ENCODE measurements around the gene FMNL1. TPM values are rescaled to one million over a fixed set of nuclear protein-coding genes. Genes with fewer than 3 reads are reported as not detected.

FMNL1 gene
- total RNA-seq, 4 donors from 2014 or later: 0.22 to 5.2 (median 3.0) TPM

GRCh38 chr17:45190503-45191255 lies 31.0 kb upstream of the FMNL1 start:
- in situ Hi-C loops (cut with MboI; ENCODE audit: low sequenced_read_pairs in 4 of 4): loop anchor here in 1 of 4 donors (10.0 kb wide), 1 partner anchor 56 kb away; the partner anchor contains the start of genes ACBD4 and PLCD3
- no peaks in the 10 kb centered on the region for H3K27me3 ChIP-seq
- DNase-seq (no peak), ATAC-seq (no peak)
- no peak overlapping the region for H3K27ac ChIP-seq
- H3K36me3 ChIP-seq: no peaks in the 10 kb centered on the region
- intact Hi-C loops (cut with DNase I; ENCODE audit: low total_unique reads): loop anchor here (10.0 kb wide), 1 partner anchor 276 kb away; the partner anchor contains the start of gene GFAP
- no peaks in the 10 kb centered on the region for H3K9me3 ChIP-seq
- no peak overlapping the region for H3K4me3 ChIP-seq
- H3K4me1 ChIP-seq: no peaks in the 10 kb centered on the region
- no peak for TF ChIP-seq POLR2A (IDR thresholded peaks at IDR 0.05)
- TF ChIP-seq CTCF (IDR thresholded peaks at IDR 0.05 in 4 of 5, conservative IDR thresholded peaks at IDR 0.05 in 1 of 5): no peak

GRCh38 chr17:45195424-45195823 lies 26.3 kb upstream of the FMNL1 start:
- intact Hi-C loops (cut with DNase I; ENCODE audit: low total_unique reads) (loop anchor here (2.0 to 10.0 kb wide), 2 partner anchors 19 to 281 kb away; partner anchors contain the start of gene GFAP), in situ Hi-C loops (cut with MboI; ENCODE audit: low sequenced_read_pairs in 4 of 4) (loop anchor here (5.0 to 10.0 kb wide), 3 partner anchors 53 to 61 kb away; partner anchors contain the start of genes ACBD4 (in 3 of the 4) and PLCD3 (in 1 of the 4))
- H3K36me3 ChIP-seq: no peaks in the 10 kb centered on the region

GRCh38 chr17:45197108-45197507 lies 24.6 kb upstream of the FMNL1 start:
- Histone ChIP-seq H3K9me3 (no peaks in the 10 kb centered on the region), H3K27me3 (no peaks in the 10 kb centered on the region), H3K27ac (peak overlapping the region in 2 of 4 donors; percentile 60 to 61), H3K4me3 (no peak overlapping the region), H3K4me1 (peaks cover 5 to 6% of the 10 kb centered on the region in 2 donors), H3K36me3 (no peaks in the 10 kb centered on the region)
- TF ChIP-seq POLR2A (IDR thresholded peaks at IDR 0.05): no peak
- no peak for TF ChIP-seq CTCF (IDR thresholded peaks at IDR 0.05 in 4 of 5, conservative IDR thresholded peaks at IDR 0.05 in 1 of 5)
- intact Hi-C loops (cut with DNase I; ENCODE audit: low total_unique reads): loop anchor here (1.0 to 10.0 kb wide), 2 partner anchors 48 to 282 kb away; partner anchors contain the start of gene GFAP
- in situ Hi-C loops (cut with MboI; ENCODE audit: low sequenced_read_pairs in 4 of 4): loop anchor here (5.0 to 10.0 kb wide), 3 partner anchors 55 to 62 kb away; partner anchors contain the start of genes ACBD4 (in 3 of the 4) and PLCD3 (in 1 of the 4)
- DNase-seq (no peak), ATAC-seq (no peak)

More at GRCh38 chr17:45195424-45195823, 26.3 kb upstream of the FMNL1 start:
- no peak for TF ChIP-seq POLR2A (IDR thresholded peaks at IDR 0.05)
- no peak for TF ChIP-seq CTCF (IDR thresholded peaks at IDR 0.05 in 4 of 5, conservative IDR thresholded peaks at IDR 0.05 in 1 of 5)
- no peaks in the 10 kb centered on the region for H3K27me3 ChIP-seq
- H3K4me1 ChIP-seq: peaks cover 0 to 6% of the 10 kb centered on the region in 2 donors
- DNase-seq: no peak
- no peaks in the 10 kb centered on the region for H3K9me3 ChIP-seq
- H3K4me3 ChIP-seq: no peak overlapping the region
- no peak for ATAC-seq
- H3K27ac ChIP-seq: no peak overlapping the region

GRCh38 chr17:45197555-45198334 lies 23.9 kb upstream of the FMNL1 start:
- intact Hi-C loops (cut with DNase I; ENCODE audit: low total_unique reads): loop anchor here (1.0 to 10.0 kb wide), 3 partner anchors 48 to 283 kb away; partner anchors contain the start of genes ACBD4 and GFAP
- TF ChIP-seq POLR2A (IDR thresholded peaks at IDR 0.05): no peak
- peak; percentile 99 to 100 (median 99) for TF ChIP-seq CTCF (IDR thresholded peaks at IDR 0.05 in 4 of 5, conservative IDR thresholded peaks at IDR 0.05 in 1 of 5)
- Histone ChIP-seq H3K36me3 (no peaks in the 10 kb centered on the region), H3K9me3 (no peaks in the 10 kb centered on the region), H3K4me3 (no peak overlapping the region), H3K4me1 (peaks cover 5 to 6% of the 10 kb centered on the region in 2 donors), H3K27ac (peak overlapping the region; percentile 60 to 65 (median 63)), H3K27me3 (no peaks in the 10 kb centered on the region)
- peak; percentile 84 to 90 for DNase-seq
- in situ Hi-C loops (cut with MboI; ENCODE audit: low sequenced_read_pairs in 4 of 4): loop anchor here (5.0 to 10.0 kb wide), 3 partner anchors 55 to 63 kb away; partner anchors contain the start of genes ACBD4 (in 3 of the 4) and PLCD3 (in 1 of the 4)
- peak; percentile 88 for ATAC-seq
